Measurements from ENCODE around the gene PPP6R3. TPM values are rescaled to one million over a fixed set of nuclear protein-coding genes. Genes with fewer than 3 reads are reported as not detected.

PPP6R3 gene
- total and polyA plus RNA-seq, 2 of the 8 experiments (the other 6 are each of a cell fraction or from before 2014, with no cell fraction given): 44.6 to 150 TPM

- no peak overlapping the region for H2BK15ac ChIP-seq (ENCODE audit: low read length)
- peaks cover 72 to 99% of the 10 kb centered on the region in 2 experiments for H3K79me2 ChIP-seq (ENCODE audit: control insufficient read depth in 1 of 2, insufficient read depth in 2 of 2, low read length in 2 of 2)
- H3K18ac ChIP-seq (ENCODE audit: extremely low read depth, low read length): no peak overlapping the region
- H2BK12ac ChIP-seq (ENCODE audit: low read depth, low read length): no peak overlapping the region
- no peak overlapping the region for H3K4ac ChIP-seq (replicated peaks; ENCODE audit: insufficient read length, low read depth, low read length)
- H3K4me1 ChIP-seq (replicated peaks in 1 of 4; ENCODE audit: control insufficient read depth in 3 of 4, insufficient read depth in 4 of 4, low read length in 3 of 4): no peaks in the 10 kb centered on the region
- H2AK5ac ChIP-seq (ENCODE audit: low read depth, low read length): no peak overlapping the region
- H2BK5ac ChIP-seq (ENCODE audit: low read depth, low read length): no peak overlapping the region
- no peak overlapping the region for H2BK120ac ChIP-seq (replicated peaks; ENCODE audit: low read depth, low read length)
- no peak overlapping the region for H2AFZ ChIP-seq (ENCODE audit: low read length)
- H3K56ac ChIP-seq (replicated peaks; ENCODE audit: insufficient read length, low read depth, low read length): no peak overlapping the region
- no peak overlapping the region for H2BK20ac ChIP-seq (ENCODE audit: low read length)
- no peak overlapping the region for H4K91ac ChIP-seq (replicated peaks; ENCODE audit: insufficient read length, low read length)
- FAIRE-seq (no peak), DNase-seq (ENCODE audit: low read depth in 1 of 2, low spot score in 2 of 2) (no peak)
- ChIA-PET POLR2A (ENCODE audit: partially characterized antibody) (interaction anchor here (1.2 kb wide), 1 partner anchor 11 kb away, joined by 4 read pairs; no protein-coding TSS in a partner anchor), CTCF (ENCODE audit: partially characterized antibody) (interaction anchor here (1.0 kb wide), 2 partner anchors 61 to 309 kb away, joined by 3 read pairs; no protein-coding TSS in a partner anchor)
- 91% methylated on average over 6 of the region's 6 CpGs; no CpG with 5 or more reads in 1 of the 2 experiments for WGBS, 2 experiments (ENCODE audit: extremely low coverage in 1 of 2, insufficient coverage in 1 of 2, insufficient read length in 1 of 2, insufficient replicate concordance in 2 of 2, low coverage in 1 of 2, low lambda C conversion rate in 2 of 2, missing lambda C conversion rate in 1 of 2)
- no peak overlapping the region for H3K27ac ChIP-seq (ENCODE audit: low read depth, low read length)
- no peak overlapping the region for H3K4me3 ChIP-seq (ENCODE audit: extremely low read depth in 1 of 4, insufficient read depth in 2 of 4, low read depth in 3 of 4, low read length in 4 of 4)
- no peaks in the 10 kb centered on the region for H3K23me2 ChIP-seq (ENCODE audit: low read depth, low read length)
- 0 out of 2 replicates have a peak, but pooled peaks cover 2% of the 10 kb centered on the region for H3K79me1 ChIP-seq (ENCODE audit: low read depth, low read length)
- H3K4me2 ChIP-seq (ENCODE audit: insufficient read depth in 1 of 2, low read depth in 2 of 2, low read length in 2 of 2): no peak overlapping the region
- H4K8ac ChIP-seq (ENCODE audit: extremely low read depth, insufficient read depth, low read length): no peak overlapping the region; the same call in 1 of the 2 replicates
- TF ChIP-seq SRF (IDR thresholded peaks at IDR 0.05; ENCODE audit: low read depth, low read length): no peak
- TF ChIP-seq CHD1 (IDR thresholded peaks at IDR 0.05; ENCODE audit: low read depth, low read length): no peak
- no peak for TF ChIP-seq SUZ12 (IDR thresholded peaks at IDR 0.05; ENCODE audit: low read length)
- no peak for TF ChIP-seq GTF2F1 (IDR thresholded peaks at IDR 0.05; ENCODE audit: borderline replicate concordance, low read depth, low read length)
- TF ChIP-seq RFX5 (IDR thresholded peaks at IDR 0.05; ENCODE audit: borderline replicate concordance, low read depth, low read length): no peak
- H4K5ac ChIP-seq (ENCODE audit: insufficient read length, low read depth, low read length): no peak overlapping the region
- no peaks in the 10 kb centered on the region for H3K27me3 ChIP-seq (replicated peaks in 1 of 4; ENCODE audit: control insufficient read depth in 3 of 4, extremely low read depth in 1 of 4, insufficient read depth in 3 of 4, low read length in 3 of 4)
- H3K9ac ChIP-seq (replicated peaks in 1 of 4; ENCODE audit: extremely low read depth in 1 of 4, low read depth in 3 of 4, low read length in 3 of 4): no peak overlapping the region
- peaks cover 0 to under 1% (median 0%) of the 10 kb centered on the region in 4 experiments; a peak in 2 of 8 replicates for H3K36me3 ChIP-seq (ENCODE audit: control insufficient read depth in 2 of 4, insufficient read depth in 4 of 4, low read length in 3 of 4)
- H3K14ac ChIP-seq (ENCODE audit: insufficient read length): no peak overlapping the region
- H3K9me3 ChIP-seq (ENCODE audit: insufficient read depth in 2 of 2, low read depth in 1 of 2, low read length in 1 of 2): no peaks in the 10 kb centered on the region
- no peak overlapping the region for H3K23ac ChIP-seq (ENCODE audit: insufficient read length)
- peaks cover 23 to 28% of the 10 kb centered on the region in 2 experiments for H4K20me1 ChIP-seq (replicated peaks in 1 of 2; ENCODE audit: control insufficient read depth in 1 of 2, insufficient read depth in 2 of 2, low read length in 2 of 2)
Measured at GRCh38 chr11:68481579-68482240, 21.2 kb downstream of the PPP6R3 start.
